Hepatic stellate cell (primary cell): Measurements from ENCODE around the gene TBC1D10B.
"Not testable (repeated sequence)": the region's sequence is repeated elsewhere in the genome, so short reads cannot be mapped to it uniquely, and the experiment has no call there.

Experiments
- DNase-seq: peaks from one replicate; pipeline ENCODE4 v3.0.0; 2011; ENCODE audit warnings: low spot score

The TBC1D10B gene

GRCh38 chr16:30355144-30355953 lies 14.9 kb downstream of the TBC1D10B start, which contains the start of gene CD2BP2:
TSS of gene CD2BP2 (minus strand) at chr16:30355308. CDS start at chr16:30354681, 627 bp downstream.
- DNase-seq, result peak; percentile 96

GRCh38 chr16:30354423-30355143 lies 15.7 kb downstream of the TBC1D10B start:
- no peak for DNase-seq

GRCh38 chr16:30353438-30354129 lies 16.7 kb downstream of the TBC1D10B start:
- DNase-seq, result no peak

GRCh38 chr16:30352488-30353401 lies 17.5 kb downstream of the TBC1D10B start:
- no peak for DNase-seq

- peak; percentile 58 for DNase-seq
Observed at GRCh38 chr16:30351586-30352419, 18.5 kb downstream of the TBC1D10B start.

GRCh38 chr16:30351001-30351441 lies 19.3 kb downstream of the TBC1D10B start:
- no peak for DNase-seq

GRCh38 chr16:30350134-30350871 lies 20.0 kb downstream of the TBC1D10B start:
- DNase-seq, result no peak

GRCh38 chr16:30349675-30350074 lies 20.6 kb downstream of the TBC1D10B start:
- no peak for DNase-seq

- no peak for DNase-seq
Observed at GRCh38 chr16:30348929-30349328, 21.4 kb downstream of the TBC1D10B start.

GRCh38 chr16:30348113-30348512 lies 22.2 kb downstream of the TBC1D10B start:
- no peak for DNase-seq

GRCh38 chr16:30346286-30346685 lies 24.0 kb downstream of the TBC1D10B start:
- DNase-seq, result no peak

GRCh38 chr16:30343491-30343820 lies 26.8 kb downstream of the TBC1D10B start:
- not testable (repeated sequence) for DNase-seq

GRCh38 chr16:30342751-30343490 lies 27.4 kb downstream of the TBC1D10B start:
- no peak for DNase-seq

- DNase-seq, result not testable (repeated sequence)
Observed at GRCh38 chr16:30341971-30342370, 28.3 kb downstream of the TBC1D10B start.

- no peak for DNase-seq
Observed at GRCh38 chr16:30340621-30341020, 29.7 kb downstream of the TBC1D10B start.

GRCh38 chr16:30338715-30339114 lies 31.6 kb downstream of the TBC1D10B start:
- not testable (repeated sequence) for DNase-seq

GRCh38 chr16:30337964-30338357 lies 32.3 kb downstream of the TBC1D10B start:
- DNase-seq, result not testable (repeated sequence)

GRCh38 chr16:30335598-30336474 lies 34.5 kb downstream of the TBC1D10B start:
- DNase-seq, result no peak
